Measurements from ENCODE around the gene ZC3HAV1. TPM values are rescaled to one million over a fixed set of nuclear protein-coding genes. Genes with fewer than 3 reads are reported as not detected.

The ZC3HAV1 gene
- total and polyA plus RNA-seq, 2 of the 13 experiments (the other 11 are each of a cell fraction or from before 2014, with no cell fraction given), result 12.7 to 23.7 TPM

DNA sequence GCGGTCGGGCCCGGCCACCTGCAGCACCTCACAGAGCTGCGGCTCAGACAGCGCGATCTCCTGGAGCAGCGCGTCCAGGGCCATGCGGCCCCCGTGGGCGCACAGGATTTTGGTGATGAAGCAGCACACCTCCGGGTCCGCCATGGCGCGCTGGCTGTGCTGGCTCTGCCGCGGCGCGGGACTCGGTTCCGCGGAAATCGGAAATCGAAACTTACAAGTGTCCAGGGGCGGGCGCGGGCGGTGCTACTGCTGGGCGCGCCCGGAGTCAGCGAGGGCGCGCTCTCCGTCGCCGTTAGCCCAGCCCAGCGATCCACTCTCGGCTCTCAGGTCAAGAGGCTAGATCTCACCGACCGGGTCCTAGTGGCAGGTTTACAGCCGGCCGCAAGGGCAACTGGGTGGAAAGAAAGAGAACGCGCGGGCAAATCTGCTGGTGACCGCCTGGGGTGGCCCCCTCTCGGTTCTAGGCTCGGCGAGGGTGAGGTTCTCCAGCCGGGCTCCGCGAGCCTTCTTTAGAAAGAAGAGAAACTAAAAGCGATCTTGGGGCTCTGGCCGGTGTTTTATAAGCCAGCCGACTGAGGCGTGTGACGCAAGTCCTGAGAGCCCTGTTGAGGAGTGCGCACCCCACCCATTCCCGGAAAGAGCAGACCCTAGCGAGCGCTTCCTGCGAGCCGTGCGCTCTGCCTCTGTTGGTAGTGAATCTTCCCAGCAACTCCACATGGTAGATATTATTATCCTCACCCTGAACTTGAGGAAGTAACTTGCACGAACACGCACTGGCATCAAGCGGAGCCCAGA lies at the start of gene ZC3HAV1 (continued):
- TF ChIP-seq PHF21A (CRISPR knock-in tag; IDR thresholded peaks at IDR 0.05) (peak; percentile 46), FOXK1 (CRISPR knock-in tag; IDR thresholded peaks at IDR 0.05; ENCODE audit: borderline replicate concordance, low read depth) (peak; percentile 30; the same call in 1 of the 2 replicates), ELF3 (CRISPR knock-in tag; IDR thresholded peaks at IDR 0.05) (peak; percentile 34), EP300 (IDR thresholded peaks at IDR 0.05; ENCODE audit: low read depth in 2 of 2, low read length in 2 of 2) (no peak), EP300 (CRISPR knock-in tag; IDR thresholded peaks at IDR 0.05; ENCODE audit: borderline replicate concordance) (no peak), XBP1 (CRISPR knock-in tag; IDR thresholded peaks at IDR 0.05) (no peak; the same call in 1 of the 2 replicates), ELF4 (CRISPR knock-in tag; IDR thresholded peaks at IDR 0.05; ENCODE audit: borderline replicate concordance) (no peak), MTF1 (CRISPR knock-in tag; IDR thresholded peaks at IDR 0.05) (peak; percentile 45; the same call in 1 of the 2 replicates), ARNT (IDR thresholded peaks at IDR 0.05) (no peak), NONO (IDR thresholded peaks at IDR 0.05) (no peak), NONO (CRISPR knock-in tag; conservative IDR thresholded peaks at IDR 0.05) (peak; percentile 64; the same call in 1 of the 2 replicates), SMAD3 (CRISPR knock-in tag; IDR thresholded peaks at IDR 0.05) (0 out of 2 replicates have a peak, but pooled peaks have one; percentile 21), RBM39 (IDR thresholded peaks at IDR 0.05; ENCODE audit: low read depth, low read length, poor library complexity, severe bottlenecking) (peak; percentile 67), MAF1 (CRISPR knock-in tag; IDR thresholded peaks at IDR 0.05; ENCODE audit: borderline replicate concordance) (peak; percentile 81), ZFYVE20 (CRISPR knock-in tag; IDR thresholded peaks at IDR 0.05; ENCODE audit: borderline replicate concordance, low read depth) (peak; percentile 17; the same call in 1 of the 2 replicates), HNRNPK (IDR thresholded peaks at IDR 0.05; ENCODE audit: low read depth, low read length, poor library complexity, severe bottlenecking) (no peak), ARHGAP35 (CRISPR knock-in tag; IDR thresholded peaks at IDR 0.05; ENCODE audit: borderline replicate concordance) (peak; percentile 35; the same call in 1 of the 2 replicates), CCAR2 (optimal IDR thresholded peaks at IDR 0.05; ENCODE audit: low read depth, low read length) (no peak), ZMYM3 (CRISPR knock-in tag; IDR thresholded peaks at IDR 0.05) (peak; percentile 61; the same call in 1 of the 2 replicates), CHCHD3 (CRISPR knock-in tag; IDR thresholded peaks at IDR 0.05) (0 out of 2 replicates have a peak, but pooled peaks have one; percentile 39), ZNF552 (CRISPR knock-in tag; IDR thresholded peaks at IDR 0.05; ENCODE audit: borderline replicate concordance) (peak; percentile 81; the same call in 1 of the 2 replicates), NPAS2 (CRISPR knock-in tag; IDR thresholded peaks at IDR 0.05; ENCODE audit: borderline replicate concordance) (no peak), ZNF703 (CRISPR knock-in tag; IDR thresholded peaks at IDR 0.05; ENCODE audit: borderline replicate concordance) (peak; percentile 20; the same call in 1 of the 2 replicates), FOXO1 (CRISPR knock-in tag; IDR thresholded peaks at IDR 0.05) (peak; percentile 21; the same call in 1 of the 2 replicates), EHMT2 (IDR thresholded peaks at IDR 0.05; ENCODE audit: borderline replicate concordance, low read depth, low read length) (no peak), MXI1 (IDR thresholded peaks at IDR 0.05; ENCODE audit: borderline replicate concordance, low read depth, low read length) (peak; percentile 7; the same call in 1 of the 3 replicates), ZBTB20 (CRISPR knock-in tag; IDR thresholded peaks at IDR 0.05; ENCODE audit: borderline replicate concordance, low read depth) (0 out of 2 replicates have a peak, but pooled peaks have one; percentile 20)
- TF ChIP-seq, protein P1, sequence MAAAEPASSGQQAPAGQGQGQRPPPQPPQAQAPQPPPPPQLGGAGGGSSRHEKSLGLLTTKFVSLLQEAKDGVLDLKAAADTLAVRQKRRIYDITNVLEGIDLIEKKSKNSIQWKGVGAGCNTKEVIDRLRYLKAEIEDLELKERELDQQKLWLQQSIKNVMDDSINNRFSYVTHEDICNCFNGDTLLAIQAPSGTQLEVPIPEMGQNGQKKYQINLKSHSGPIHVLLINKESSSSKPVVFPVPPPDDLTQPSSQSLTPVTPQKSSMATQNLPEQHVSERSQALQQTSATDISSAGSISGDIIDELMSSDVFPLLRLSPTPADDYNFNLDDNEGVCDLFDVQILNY (CRISPR knock-in tag; conservative IDR thresholded peaks at IDR 0.05), result peak; percentile 41; the same call in 1 of the 2 replicates
- TF ChIP-seq, protein P2, sequence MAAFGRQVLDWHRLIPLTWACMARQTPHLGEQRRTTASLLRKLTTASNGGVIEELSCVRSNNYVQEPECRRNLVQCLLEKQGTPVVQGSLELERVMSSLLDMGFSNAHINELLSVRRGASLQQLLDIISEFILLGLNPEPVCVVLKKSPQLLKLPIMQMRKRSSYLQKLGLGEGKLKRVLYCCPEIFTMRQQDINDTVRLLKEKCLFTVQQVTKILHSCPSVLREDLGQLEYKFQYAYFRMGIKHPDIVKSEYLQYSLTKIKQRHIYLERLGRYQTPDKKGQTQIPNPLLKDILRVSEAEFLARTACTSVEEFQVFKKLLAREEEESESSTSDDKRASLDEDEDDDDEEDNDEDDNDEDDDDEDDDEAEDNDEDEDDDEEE (CRISPR knock-in tag; IDR thresholded peaks at IDR 0.05), result no peak
